ENCODE data around the gene BRINP2.

DNA sequence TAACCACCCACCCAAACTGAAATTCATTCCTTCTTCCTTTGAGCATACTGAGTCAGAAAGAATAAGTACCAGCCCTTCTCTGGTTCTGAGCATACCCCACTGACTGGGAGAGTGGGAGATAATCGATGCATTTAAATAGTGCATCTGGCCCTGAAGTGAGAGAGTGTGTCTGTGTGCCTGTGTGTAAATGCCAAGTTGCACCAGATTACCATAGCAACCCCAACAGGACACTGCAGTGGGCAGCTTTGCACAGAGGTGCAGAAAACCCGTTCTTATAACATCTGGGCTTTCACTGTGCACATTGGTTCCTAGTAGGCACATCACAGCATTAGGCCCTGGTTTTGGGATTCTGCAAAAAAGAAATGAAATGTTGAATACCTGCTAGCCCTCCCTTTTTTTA, 8.5 kb upstream of the BRINP2 start:
- TF ChIP-seq, protein P1, sequence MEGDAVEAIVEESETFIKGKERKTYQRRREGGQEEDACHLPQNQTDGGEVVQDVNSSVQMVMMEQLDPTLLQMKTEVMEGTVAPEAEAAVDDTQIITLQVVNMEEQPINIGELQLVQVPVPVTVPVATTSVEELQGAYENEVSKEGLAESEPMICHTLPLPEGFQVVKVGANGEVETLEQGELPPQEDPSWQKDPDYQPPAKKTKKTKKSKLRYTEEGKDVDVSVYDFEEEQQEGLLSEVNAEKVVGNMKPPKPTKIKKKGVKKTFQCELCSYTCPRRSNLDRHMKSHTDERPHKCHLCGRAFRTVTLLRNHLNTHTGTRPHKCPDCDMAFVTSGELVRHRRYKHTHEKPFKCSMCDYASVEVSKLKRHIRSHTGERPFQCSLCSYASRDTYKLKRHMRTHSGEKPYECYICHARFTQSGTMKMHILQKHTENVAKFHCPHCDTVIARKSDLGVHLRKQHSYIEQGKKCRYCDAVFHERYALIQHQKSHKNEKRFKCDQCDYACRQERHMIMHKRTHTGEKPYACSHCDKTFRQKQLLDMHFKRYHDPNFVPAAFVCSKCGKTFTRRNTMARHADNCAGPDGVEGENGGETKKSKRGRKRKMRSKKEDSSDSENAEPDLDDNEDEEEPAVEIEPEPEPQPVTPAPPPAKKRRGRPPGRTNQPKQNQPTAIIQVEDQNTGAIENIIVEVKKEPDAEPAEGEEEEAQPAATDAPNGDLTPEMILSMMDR (IDR thresholded peaks at IDR 0.05) = no peak
- TF ChIP-seq POLR2A (IDR thresholded peaks at IDR 0.05) = no peak

Data from esophagus squamous epithelium (tissue), 4 donors.